ENCODE results near the gene ARMS2.

ARMS2 gene

GRCh38 chr10:122475591-122476332 lies 21.3 kb downstream of the ARMS2 start:
- no peak for TF ChIP-seq CTCF (IDR thresholded peaks at IDR 0.05; ENCODE audit: low read depth, low read length)
- Histone ChIP-seq H3K4me1 (no peaks in the 10 kb centered on the region), H3K27me3 (peaks cover 5% of the 10 kb centered on the region; the same call in 1 of the 2 replicates), H3K4me3 (ENCODE audit: low read depth, low read length) (no peak overlapping the region), H3K9me3 (no peaks in the 10 kb centered on the region), H3K36me3 (no peaks in the 10 kb centered on the region)
- no peak for DNase-seq

- Histone ChIP-seq H3K27me3 (no peaks in the 10 kb centered on the region), H3K4me1 (no peaks in the 10 kb centered on the region), H3K36me3 (no peaks in the 10 kb centered on the region), H3K9me3 (no peaks in the 10 kb centered on the region), H3K4me3 (ENCODE audit: low read depth, low read length) (no peak overlapping the region)
- DNase-seq = no peak
- no peak for TF ChIP-seq CTCF (IDR thresholded peaks at IDR 0.05; ENCODE audit: low read depth, low read length)
Observed at GRCh38 chr10:122476333-122476695, 21.9 kb downstream of the ARMS2 start.

GRCh38 chr10:122477436-122477835 lies 23.0 kb downstream of the ARMS2 start:
- Histone ChIP-seq H3K9me3 (no peaks in the 10 kb centered on the region), H3K36me3 (no peaks in the 10 kb centered on the region), H3K4me1 (no peaks in the 10 kb centered on the region), H3K27me3 (no peaks in the 10 kb centered on the region), H3K4me3 (ENCODE audit: low read depth, low read length) (no peak overlapping the region)
- no peak for TF ChIP-seq CTCF (IDR thresholded peaks at IDR 0.05; ENCODE audit: low read depth, low read length)
- no peak for DNase-seq

GRCh38 chr10:122478971-122479370 lies 24.5 kb downstream of the ARMS2 start:
- no peak for DNase-seq
- no peak for TF ChIP-seq CTCF (IDR thresholded peaks at IDR 0.05; ENCODE audit: low read depth, low read length)
- Histone ChIP-seq H3K27me3 (no peaks in the 10 kb centered on the region), H3K4me1 (no peaks in the 10 kb centered on the region), H3K9me3 (no peaks in the 10 kb centered on the region), H3K4me3 (ENCODE audit: low read depth, low read length) (no peak overlapping the region), H3K36me3 (no peaks in the 10 kb centered on the region)

- H3K9me3 ChIP-seq = no peaks in the 10 kb centered on the region
- no peak for DNase-seq
- H3K27me3 ChIP-seq = no peaks in the 10 kb centered on the region
- H3K4me1 ChIP-seq = no peaks in the 10 kb centered on the region
- no peak for TF ChIP-seq CTCF (IDR thresholded peaks at IDR 0.05; ENCODE audit: low read depth, low read length)
- no peak overlapping the region for H3K4me3 ChIP-seq (ENCODE audit: low read depth, low read length)
- H3K36me3 ChIP-seq = no peaks in the 10 kb centered on the region
Observed at GRCh38 chr10:122480146-122480833, 25.8 kb downstream of the ARMS2 start.
